Measurements from ENCODE around the gene MKNK2.

Gene MKNK2

DNA sequence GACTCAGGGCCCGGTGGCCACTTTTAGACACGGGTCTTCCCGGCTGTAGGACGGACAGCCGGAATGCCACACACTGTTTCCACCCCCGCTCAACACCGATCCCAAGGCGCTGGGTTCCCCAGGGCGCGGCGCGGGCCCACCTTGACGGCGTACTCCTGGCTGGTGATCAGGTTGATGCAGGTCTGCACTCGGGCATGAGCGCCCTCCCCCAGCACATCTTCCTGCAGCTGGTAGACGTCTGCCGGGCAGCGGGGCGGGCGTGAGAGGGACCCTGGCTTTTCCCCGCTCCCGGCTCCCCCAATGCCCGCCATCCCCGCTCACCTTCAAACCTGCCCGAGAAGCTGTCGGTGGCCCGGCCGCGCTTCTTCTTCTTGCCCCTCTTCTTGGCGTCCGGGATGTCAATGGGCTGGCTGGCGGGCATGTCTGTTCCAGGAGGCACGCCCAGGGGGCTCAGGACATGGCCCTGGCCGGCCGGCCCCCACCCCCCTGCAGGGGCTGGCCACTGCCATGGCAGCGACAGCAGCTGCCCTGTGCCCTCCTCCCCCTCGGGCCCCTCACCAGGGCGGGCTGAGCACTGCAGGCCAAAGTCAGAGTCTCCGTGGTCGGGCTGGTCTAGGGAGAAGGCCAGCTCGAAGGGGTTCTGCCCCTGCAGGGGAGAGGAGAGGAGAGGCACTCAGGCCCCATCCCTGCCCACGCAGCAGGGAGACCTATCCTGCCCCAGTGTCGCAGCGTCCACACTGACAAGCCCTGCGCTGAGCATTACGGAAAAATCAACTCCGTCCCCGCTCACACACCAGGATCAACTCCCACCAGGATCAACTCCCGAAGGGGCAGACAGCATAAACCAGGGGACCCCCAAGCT, 4.8 kb downstream of the MKNK2 start:
- Histone ChIP-seq H3K36me3 (ENCODE audit: control insufficient read depth, insufficient read depth, low read length) (peaks cover 49% of the 10 kb centered on the region), H3K9me3 (ENCODE audit: control insufficient read depth, insufficient read depth, low read depth, low read length) (no peaks in the 10 kb centered on the region)

DNA sequence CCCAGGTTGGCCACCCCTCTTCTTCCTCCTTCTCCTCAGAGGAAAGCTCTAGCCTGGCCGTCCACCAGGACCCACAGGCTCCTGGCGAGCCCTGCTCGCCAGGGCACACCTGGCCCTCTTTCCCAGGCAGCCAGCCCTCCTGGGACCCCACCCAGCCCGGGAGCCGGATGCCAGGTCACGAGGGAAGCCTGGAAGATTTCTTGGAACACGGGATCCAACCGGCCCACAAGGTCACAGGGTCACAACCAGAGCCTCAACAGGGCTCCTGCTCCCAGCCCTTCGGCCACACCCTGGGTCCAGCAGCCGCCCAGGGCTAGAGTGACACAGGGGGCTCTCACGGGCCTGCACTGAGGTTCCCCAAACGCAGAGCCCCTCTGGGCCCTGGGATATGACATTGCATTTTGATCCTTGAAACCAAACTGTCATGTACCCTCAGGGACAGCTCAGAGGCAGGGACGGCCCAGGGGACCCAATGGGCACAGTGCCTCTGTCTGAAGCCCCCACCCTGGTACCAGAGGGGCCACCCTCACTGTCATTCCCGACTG, 5.5 kb downstream of the MKNK2 start:
- no peaks in the 10 kb centered on the region for H3K27me3 ChIP-seq (ENCODE audit: control insufficient read depth, insufficient read depth, low read length)
- peaks cover 29% of the 10 kb centered on the region for H3K4me1 ChIP-seq (ENCODE audit: control insufficient read depth, insufficient read depth, low read length)
- H3K4me3 ChIP-seq (ENCODE audit: low read depth, low read length) = no peak overlapping the region
- H3K9me3 ChIP-seq (ENCODE audit: control insufficient read depth, insufficient read depth, low read depth, low read length) = no peaks in the 10 kb centered on the region
- H3K9ac ChIP-seq (ENCODE audit: low read length) = no peak overlapping the region
- peaks cover 56% of the 10 kb centered on the region for H3K36me3 ChIP-seq (ENCODE audit: control insufficient read depth, insufficient read depth, low read length)
- H3K27ac ChIP-seq (ENCODE audit: low read depth, low read length) = no peak overlapping the region

More for the DNA sequence above, 4.8 kb downstream of the MKNK2 start:
- H3K27me3 ChIP-seq (ENCODE audit: control insufficient read depth, insufficient read depth, low read length) = no peaks in the 10 kb centered on the region
- H3K4me1 ChIP-seq (ENCODE audit: control insufficient read depth, insufficient read depth, low read length) = peaks cover 29% of the 10 kb centered on the region
- no peak overlapping the region for H3K27ac ChIP-seq (ENCODE audit: low read depth, low read length)
- no peak overlapping the region for H3K4me3 ChIP-seq (ENCODE audit: low read depth, low read length)
- H3K9ac ChIP-seq (ENCODE audit: low read length) = no peak overlapping the region

DNA sequence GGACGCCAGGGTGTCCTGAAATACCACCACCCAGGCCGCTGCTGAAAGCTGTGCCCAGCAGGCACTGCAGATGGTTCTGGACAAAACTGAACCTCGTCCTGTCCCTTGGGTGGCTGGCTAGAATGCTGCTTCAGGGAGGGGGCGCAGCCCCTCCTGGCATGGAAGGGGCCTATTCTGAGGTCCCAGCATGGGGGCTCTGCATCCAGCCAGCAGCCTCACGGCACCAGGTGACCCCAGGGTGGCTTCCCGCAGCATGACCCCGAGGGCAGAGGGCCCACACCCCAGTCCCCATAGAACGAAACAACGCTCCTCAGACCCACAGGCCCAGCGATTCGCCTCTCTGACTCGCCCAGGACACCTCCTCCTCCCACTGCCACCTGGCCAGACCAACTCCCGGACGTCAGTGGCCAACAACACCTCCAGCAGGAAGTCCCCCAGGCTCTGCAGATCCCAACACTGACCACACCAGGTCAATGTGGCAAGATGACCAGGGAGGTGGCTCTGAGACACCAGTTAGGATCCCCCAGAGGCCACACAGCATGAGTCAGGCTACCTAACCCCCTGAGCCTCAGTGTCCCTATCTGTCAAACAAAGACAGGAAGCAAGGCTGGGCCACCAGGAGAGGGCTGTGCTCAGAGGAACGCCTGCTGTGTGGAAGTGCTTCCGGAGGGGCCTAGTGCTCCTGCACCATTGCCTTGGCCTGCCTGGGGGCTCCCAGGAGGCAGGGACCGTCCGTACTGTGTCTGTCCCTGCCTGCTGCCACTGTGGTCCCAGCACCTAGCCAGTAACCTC, 6.1 kb downstream of the MKNK2 start:
- Histone ChIP-seq H3K36me3 (ENCODE audit: control insufficient read depth, insufficient read depth, low read length) (peaks cover 63% of the 10 kb centered on the region), H3K9me3 (ENCODE audit: control insufficient read depth, insufficient read depth, low read depth, low read length) (no peaks in the 10 kb centered on the region), H3K9ac (ENCODE audit: low read length) (no peak overlapping the region), H3K27ac (ENCODE audit: low read depth, low read length) (no peak overlapping the region), H3K27me3 (ENCODE audit: control insufficient read depth, insufficient read depth, low read length) (no peaks in the 10 kb centered on the region), H3K4me1 (ENCODE audit: control insufficient read depth, insufficient read depth, low read length) (peaks cover 26% of the 10 kb centered on the region), H3K4me3 (ENCODE audit: low read depth, low read length) (no peak overlapping the region)

DNA sequence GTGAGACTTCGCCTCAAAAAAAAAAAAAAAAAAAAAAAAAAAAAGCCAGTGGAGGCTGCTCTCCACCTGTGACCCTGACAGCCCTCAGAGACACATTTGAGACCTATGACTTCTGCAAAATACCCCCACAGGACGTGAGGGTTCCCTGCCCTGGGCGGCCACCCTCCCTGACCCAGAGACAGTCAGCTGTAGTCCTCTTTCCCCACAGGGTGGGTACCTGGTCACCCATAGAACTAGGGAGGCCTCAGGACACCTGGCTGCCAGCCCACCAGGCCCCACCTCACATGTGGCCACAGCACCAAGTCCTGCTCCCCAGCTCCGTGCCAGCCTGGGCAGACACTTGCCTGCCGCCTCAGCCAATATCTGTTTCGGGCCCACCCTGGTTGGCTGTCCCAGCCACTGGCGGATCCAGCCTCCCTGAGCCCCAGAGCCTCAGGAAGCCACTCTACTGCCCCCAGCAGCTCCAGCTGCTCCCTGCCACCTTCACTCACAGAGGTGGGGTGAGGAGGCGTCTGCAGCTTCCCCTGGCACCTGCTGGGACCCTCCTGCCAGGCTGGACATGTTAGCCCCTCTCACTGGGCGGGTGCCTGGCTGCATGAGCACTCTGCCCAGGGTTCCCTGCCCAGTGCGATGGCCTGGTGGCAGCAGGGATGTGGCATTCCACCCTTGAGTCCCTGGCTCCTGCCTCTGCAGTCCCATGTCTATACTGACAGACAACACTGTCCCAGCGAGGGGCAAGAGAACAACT, 6.9 kb downstream of the MKNK2 start:
- Histone ChIP-seq H3K36me3 (ENCODE audit: control insufficient read depth, insufficient read depth, low read length) (peaks cover 63% of the 10 kb centered on the region), H3K4me3 (ENCODE audit: low read depth, low read length) (no peak overlapping the region), H3K27me3 (ENCODE audit: control insufficient read depth, insufficient read depth, low read length) (no peaks in the 10 kb centered on the region), H3K9me3 (ENCODE audit: control insufficient read depth, insufficient read depth, low read depth, low read length) (no peaks in the 10 kb centered on the region), H3K9ac (ENCODE audit: low read length) (no peak overlapping the region), H3K27ac (ENCODE audit: low read depth, low read length) (no peak overlapping the region), H3K4me1 (ENCODE audit: control insufficient read depth, insufficient read depth, low read length) (peaks cover 20% of the 10 kb centered on the region)

DNA sequence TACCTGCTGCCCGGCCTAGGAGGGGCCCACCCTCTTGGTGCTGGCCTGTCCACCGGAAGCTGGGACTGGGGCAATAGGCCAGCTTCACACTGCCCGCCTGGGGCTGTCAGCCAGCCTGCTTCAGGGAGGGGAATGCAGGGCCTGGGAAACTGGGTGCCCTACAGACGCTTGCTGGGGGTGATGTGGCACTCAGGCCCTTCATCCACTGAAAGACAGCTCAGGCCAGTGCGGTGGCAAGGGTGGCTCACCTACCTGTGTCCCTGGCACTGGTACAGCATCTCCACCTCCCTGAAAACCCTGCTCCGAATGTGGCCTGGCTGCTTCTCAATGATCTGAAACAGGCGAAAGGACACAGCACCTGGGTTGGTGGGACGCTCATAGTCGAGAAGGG, 7.8 kb downstream of the MKNK2 start:
- Histone ChIP-seq H3K27ac (ENCODE audit: low read depth, low read length) (no peak overlapping the region), H3K36me3 (ENCODE audit: control insufficient read depth, insufficient read depth, low read length) (peaks cover 61% of the 10 kb centered on the region), H3K4me1 (ENCODE audit: control insufficient read depth, insufficient read depth, low read length) (peaks cover 16% of the 10 kb centered on the region), H3K9me3 (ENCODE audit: control insufficient read depth, insufficient read depth, low read depth, low read length) (no peaks in the 10 kb centered on the region), H3K4me3 (ENCODE audit: low read depth, low read length) (no peak overlapping the region), H3K27me3 (ENCODE audit: control insufficient read depth, insufficient read depth, low read length) (no peaks in the 10 kb centered on the region), H3K9ac (ENCODE audit: low read length) (no peak overlapping the region)

DNA sequence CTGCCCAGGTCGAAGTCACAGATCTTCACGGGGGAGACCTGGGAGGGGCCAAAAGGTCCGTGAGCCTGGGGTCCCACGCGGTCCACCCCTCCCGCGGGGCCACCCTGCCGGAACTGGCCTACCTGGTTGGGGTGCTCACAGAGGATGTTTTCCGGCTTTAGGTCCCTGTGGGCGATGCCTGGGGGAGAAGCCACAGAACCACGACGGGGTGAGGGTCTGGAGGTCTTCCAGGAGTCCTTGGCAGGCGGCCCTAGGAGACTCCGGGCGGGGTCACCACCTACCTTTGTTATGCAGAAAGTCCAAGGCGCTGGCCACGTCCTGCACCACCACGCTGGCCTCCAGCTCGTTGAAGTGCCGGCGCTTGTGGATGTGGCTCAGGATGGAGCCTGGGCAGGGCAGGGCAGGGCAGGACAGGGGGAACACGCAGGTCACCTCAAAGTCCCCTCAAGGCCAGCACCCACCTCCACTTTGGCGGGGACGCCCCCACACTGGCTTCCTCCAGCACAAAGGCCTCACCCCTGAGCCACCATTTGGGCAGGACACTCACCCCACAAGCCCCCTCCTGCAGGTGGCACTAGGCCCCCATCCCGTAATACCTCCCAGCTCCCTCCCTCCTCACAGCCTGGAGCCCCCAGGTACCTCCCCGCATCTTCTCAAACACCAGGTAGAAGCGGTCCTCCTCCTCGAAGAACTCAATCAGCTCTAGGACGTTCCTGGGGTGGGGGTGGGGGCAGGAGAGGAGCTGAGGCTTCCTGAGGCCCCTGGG, 8.4 kb downstream of the MKNK2 start:
- H3K4me1 ChIP-seq (ENCODE audit: control insufficient read depth, insufficient read depth, low read length) = peaks cover 16% of the 10 kb centered on the region
- H3K4me3 ChIP-seq (ENCODE audit: low read depth, low read length) = peak overlapping the region; percentile 48

DNA sequence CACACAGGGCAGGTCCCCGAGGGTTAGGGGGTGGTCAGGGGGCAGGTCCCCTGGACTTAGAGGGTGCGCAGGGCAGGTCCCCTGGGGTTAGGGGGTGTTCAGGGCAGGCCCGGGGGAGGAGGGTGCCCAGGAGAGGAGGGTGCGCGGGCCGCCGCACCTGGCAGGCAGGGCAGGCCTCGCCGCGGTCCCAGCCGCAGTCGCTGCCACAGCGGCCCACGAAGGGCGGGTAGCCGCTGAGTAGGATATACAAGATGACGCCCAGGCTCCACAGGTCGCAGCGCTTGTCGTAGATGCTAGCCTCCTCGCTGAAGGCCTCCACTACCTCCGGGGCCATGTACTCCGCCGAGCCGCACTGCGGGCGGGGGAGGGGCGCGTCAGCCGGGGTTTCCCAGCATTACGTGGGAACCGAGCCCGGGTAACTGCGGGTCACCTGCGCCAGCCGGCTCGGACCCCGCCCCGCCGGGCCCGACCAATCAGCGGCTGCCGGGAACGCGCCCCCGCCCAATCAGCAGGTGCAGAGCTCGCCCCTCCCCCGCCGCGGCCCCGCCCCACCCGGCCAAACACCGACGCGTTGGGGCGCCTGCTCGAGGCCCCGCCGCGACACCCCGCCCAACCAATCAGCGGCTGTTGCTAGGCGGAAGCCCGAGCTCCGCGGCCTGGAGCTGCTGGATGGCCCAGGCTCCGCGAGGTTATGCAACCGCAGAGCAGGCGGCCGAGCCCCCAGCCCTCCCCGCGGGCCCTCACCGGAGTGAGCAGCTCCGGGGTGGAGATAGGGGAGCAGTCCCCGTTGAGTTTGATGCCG, 9.2 kb downstream of the MKNK2 start:
- peak overlapping the region; percentile 63 for H3K9ac ChIP-seq (ENCODE audit: low read length)
- peaks cover 16% of the 10 kb centered on the region for H3K4me1 ChIP-seq (ENCODE audit: control insufficient read depth, insufficient read depth, low read length)
- peak overlapping the region; percentile 91 for H3K27ac ChIP-seq (ENCODE audit: low read depth, low read length)
- H3K36me3 ChIP-seq (ENCODE audit: control insufficient read depth, insufficient read depth, low read length) = peaks cover 60% of the 10 kb centered on the region
- H3K4me3 ChIP-seq (ENCODE audit: low read depth, low read length) = peak overlapping the region; percentile 48
- no peaks in the 10 kb centered on the region for H3K9me3 ChIP-seq (ENCODE audit: control insufficient read depth, insufficient read depth, low read depth, low read length)
- H3K27me3 ChIP-seq (ENCODE audit: control insufficient read depth, insufficient read depth, low read length) = no peaks in the 10 kb centered on the region

More for the DNA sequence above, 8.4 kb downstream of the MKNK2 start:
- Histone ChIP-seq H3K36me3 (ENCODE audit: control insufficient read depth, insufficient read depth, low read length) (peaks cover 61% of the 10 kb centered on the region), H3K27ac (ENCODE audit: low read depth, low read length) (peak overlapping the region; percentile 91), H3K9ac (ENCODE audit: low read length) (peak overlapping the region; percentile 63), H3K27me3 (ENCODE audit: control insufficient read depth, insufficient read depth, low read length) (no peaks in the 10 kb centered on the region), H3K9me3 (ENCODE audit: control insufficient read depth, insufficient read depth, low read depth, low read length) (no peaks in the 10 kb centered on the region)

DNA sequence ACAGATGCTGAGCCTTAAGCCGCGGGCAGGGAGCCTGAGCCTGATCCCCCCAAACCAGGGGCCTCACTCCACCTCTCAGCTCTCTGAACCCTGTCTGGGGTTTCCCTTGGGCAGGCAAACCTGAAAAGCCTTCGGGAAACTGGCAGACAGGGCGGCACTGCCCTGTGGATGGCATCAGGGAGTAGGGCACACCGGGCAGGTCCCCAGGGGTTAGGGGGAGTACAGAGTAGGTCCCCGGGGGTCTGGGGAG, 9.7 kb downstream of the MKNK2 start:
- Histone ChIP-seq H3K27ac (ENCODE audit: low read depth, low read length) (peak overlapping the region; percentile 60; the same call in 1 of the 2 replicates), H3K9ac (ENCODE audit: low read length) (no peak overlapping the region), H3K4me1 (ENCODE audit: control insufficient read depth, insufficient read depth, low read length) (peaks cover 16% of the 10 kb centered on the region), H3K4me3 (ENCODE audit: low read depth, low read length) (peak overlapping the region; percentile 44), H3K9me3 (ENCODE audit: control insufficient read depth, insufficient read depth, low read depth, low read length) (peaks cover 2% of the 10 kb centered on the region; the same call in 1 of the 2 replicates), H3K36me3 (ENCODE audit: control insufficient read depth, insufficient read depth, low read length) (peaks cover 55% of the 10 kb centered on the region), H3K27me3 (ENCODE audit: control insufficient read depth, insufficient read depth, low read length) (no peaks in the 10 kb centered on the region)

DNA sequence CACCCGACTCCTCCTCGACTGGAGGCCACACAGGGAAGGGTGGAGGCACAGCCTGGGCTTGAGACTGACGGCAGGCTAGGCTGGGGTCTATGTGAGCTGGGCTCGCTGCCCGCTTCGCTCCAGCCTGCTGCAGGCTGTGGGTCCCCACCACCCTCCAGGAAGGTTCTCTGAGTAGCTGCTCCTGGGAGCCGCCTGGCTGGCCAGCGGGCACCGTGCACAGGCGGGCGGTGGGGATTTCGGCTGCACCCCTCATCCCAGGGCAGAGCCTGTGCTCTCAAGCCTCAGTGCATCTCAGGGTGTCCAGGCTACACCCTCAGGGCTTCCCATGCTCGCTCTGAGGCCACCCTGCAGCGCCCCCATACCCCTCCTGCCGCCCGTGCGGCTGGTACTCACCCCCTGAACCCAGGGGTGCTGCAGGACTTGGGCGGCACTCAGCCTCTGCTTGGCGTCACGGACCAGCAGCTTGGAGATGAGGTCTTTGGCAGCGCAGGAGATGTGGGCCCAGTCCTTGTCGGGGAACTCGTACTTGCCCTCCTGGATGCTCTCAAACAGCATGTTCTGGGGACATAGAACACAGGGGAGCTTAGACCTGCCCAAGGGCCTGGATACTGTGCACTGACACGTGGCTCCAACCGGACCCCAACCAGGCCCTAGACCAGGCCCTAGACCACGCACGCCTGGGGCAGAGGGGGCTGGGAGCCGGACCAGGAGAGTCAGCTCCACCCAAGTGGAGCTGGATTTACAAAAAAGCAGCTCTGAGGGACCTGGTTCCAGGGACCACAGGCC, 10.2 kb downstream of the MKNK2 start:
- Histone ChIP-seq H3K36me3 (ENCODE audit: control insufficient read depth, insufficient read depth, low read length) (peaks cover 50% of the 10 kb centered on the region), H3K27ac (ENCODE audit: low read depth, low read length) (peak overlapping the region; percentile 60; the same call in 1 of the 2 replicates), H3K4me1 (ENCODE audit: control insufficient read depth, insufficient read depth, low read length) (peaks cover 16% of the 10 kb centered on the region), H3K27me3 (ENCODE audit: control insufficient read depth, insufficient read depth, low read length) (no peaks in the 10 kb centered on the region), H3K9ac (ENCODE audit: low read length) (no peak overlapping the region), H3K4me3 (ENCODE audit: low read depth, low read length) (no peak overlapping the region), H3K9me3 (ENCODE audit: control insufficient read depth, insufficient read depth, low read depth, low read length) (peaks cover 6% of the 10 kb centered on the region)

Measured in HUES6 (cell line).